Liver (tissue), 9 donors: Measurements from ENCODE around the gene BTLA. TPM values are rescaled to one million over a fixed set of nuclear protein-coding genes. Genes with fewer than 3 reads are reported as not detected.

ENCODE experiments used
- DNase-seq: peaks from one replicate; pipeline ENCODE4 v3.0.0-alpha.2; 2017; ENCODE audit warnings: low spot score
- H3K27ac ChIP-seq, 2 donors: one replicate each; pipeline ENCODE4 v1.7.0; 2013; ENCODE audit warnings: inconsistent platforms in 2 of 2, low read length in 2 of 2, control low read depth in 1 of 2, low read depth in 1 of 2, mild to moderate bottlenecking in 1 of 2
- H3K27me3 ChIP-seq, 4 donors: one replicate each; pipeline versions ENCODE4 v1.6.1 to v1.7.0; 2013; ENCODE audit warnings: low read length in 3 of 4, inconsistent platforms in 1 of 4, mild to moderate bottlenecking in 1 of 4, moderate library complexity in 1 of 4; ENCODE audit not compliant: control insufficient read depth in 4 of 4, insufficient read depth in 4 of 4
- H3K36me3 ChIP-seq, 4 donors: one replicate each; pipeline versions ENCODE4 v1.6.1 to v1.7.0; 2013; ENCODE audit warnings: low read length in 3 of 4, mild to moderate bottlenecking in 3 of 4, low read depth in 1 of 4, moderate library complexity in 1 of 4; ENCODE audit not compliant: control insufficient read depth in 4 of 4, insufficient read depth in 3 of 4
- H3K4me1 ChIP-seq, 4 donors: one replicate each; pipeline versions ENCODE4 v1.6.1 to v1.7.0; 2013; ENCODE audit warnings: low read length in 3 of 4, mild to moderate bottlenecking in 3 of 4, moderate library complexity in 1 of 4; ENCODE audit not compliant: control insufficient read depth in 4 of 4, insufficient read depth in 4 of 4
- H3K4me3 ChIP-seq, 3 donors: one replicate each; pipeline versions ENCODE4 v1.6.1 to v1.7.0; 2013; ENCODE audit warnings: low read length in 3 of 3, control low read depth in 1 of 3, low read depth in 1 of 3, mild to moderate bottlenecking in 1 of 3
- H3K9ac ChIP-seq, 2 donors: one replicate each; pipeline ENCODE4 v1.7.0; 2013; ENCODE audit warnings: low read length in 2 of 2, mild to moderate bottlenecking in 2 of 2, moderate library complexity in 2 of 2, control low read depth in 1 of 2, low read depth in 1 of 2
- H3K9me3 ChIP-seq, 4 donors: one replicate each; pipeline versions ENCODE4 v1.6.1 to v1.7.0; 2013; ENCODE audit warnings: low read length in 3 of 4; ENCODE audit not compliant: control insufficient read depth in 4 of 4
- FOXA1 ChIP-seq: IDR thresholded peaks from 2 replicates; pipeline ENCODE4 v1.6.1; 2016; ENCODE audit warnings: antibody characterized with exemption
- FOXA2 ChIP-seq: IDR thresholded peaks from 2 replicates; pipeline ENCODE4 v1.6.1; 2016; ENCODE audit warnings: antibody characterized with exemption
- GABPA ChIP-seq, 2 donors: IDR thresholded peaks in 1 of 2; conservative IDR thresholded peaks in 1 of 2; 2 replicates each; pipeline ENCODE4 v1.6.1; 2016; ENCODE audit warnings: antibody characterized with exemption in 2 of 2, mild to moderate bottlenecking in 1 of 2, moderate library complexity in 1 of 2
- HNF4A ChIP-seq, 2 donors: conservative IDR thresholded peaks; 2 replicates each; pipeline ENCODE4 v1.6.1; 2016; ENCODE audit warnings: antibody characterized with exemption in 2 of 2, mild to moderate bottlenecking in 2 of 2
- HNF4G ChIP-seq: IDR thresholded peaks from 2 replicates; pipeline ENCODE4 v1.6.1; 2016; ENCODE audit warnings: antibody characterized with exemption
- JUND ChIP-seq, 2 donors: IDR thresholded peaks; 2 replicates each; pipeline ENCODE4 v1.6.1; 2016; ENCODE audit warnings: antibody characterized with exemption in 2 of 2
- NR2F2 ChIP-seq: IDR thresholded peaks from 2 replicates; pipeline ENCODE4 v1.6.1; 2016; ENCODE audit warnings: antibody characterized with exemption
- RAD21 ChIP-seq, 2 donors: IDR thresholded peaks; 2 replicates each; pipeline ENCODE4 v1.6.1; 2016; ENCODE audit warnings: antibody characterized with exemption in 2 of 2, mild to moderate bottlenecking in 2 of 2
- RXRA ChIP-seq, 2 donors: IDR thresholded peaks; 2 replicates each; pipeline ENCODE4 v1.6.1; 2017 to 2018; ENCODE audit warnings: antibody characterized with exemption in 2 of 2, mild to moderate bottlenecking in 1 of 2
- SP1 ChIP-seq: IDR thresholded peaks from 2 replicates; pipeline ENCODE4 v1.6.1; 2018; ENCODE audit warnings: antibody characterized with exemption, mild to moderate bottlenecking
- TAF1 ChIP-seq: conservative IDR thresholded peaks from 2 replicates; pipeline ENCODE4 v1.6.1; 2016; ENCODE audit warnings: antibody characterized with exemption, mild to moderate bottlenecking
- YY1 ChIP-seq: IDR thresholded peaks from 2 replicates; pipeline ENCODE4 v1.6.1; 2016; ENCODE audit warnings: antibody characterized with exemption, mild to moderate bottlenecking
- WGBS: extraction: QIAGEN DNeasy Blood & Tissue Kit; methylation state at CpG from one replicate; pipeline ENCODE4 v1.1.7; 2013; 5-methylcytosine and 5-hydroxymethylcytosine counted together
- polyA plus RNA-seq, 2 donors: library from polyadenylated mRNA; stranded (reverse) in 1 of 2; unstranded in 1 of 2; fragments of 200-250 nt in 1 of 2; fragments of >200 nt in 1 of 2; fragmentation: Nextera tagmentation in 1 of 2; extraction: Ambion mirVana in 1 of 2; gene quantifications; one replicate each; pipeline versions ENCODE4 v1.2.1 to v1.2.3, GENCODE V29; 2013 to 2015
- total RNA-seq, 2 donors: library from RNA; depleted of rRNA; stranded (reverse); fragments of >200 nt; gene quantifications; one replicate each; pipeline ENCODE4 v1.2.3, GENCODE V29; 2014
- TF ChIP-seq, protein P1 (sequence below): IDR thresholded peaks from 2 replicates; pipeline ENCODE4 v1.6.1; 2016; ENCODE audit warnings: antibody characterized with exemption
- TF ChIP-seq, protein P2 (sequence below): IDR thresholded peaks from 2 replicates; pipeline ENCODE4 v1.6.1; 2016; ENCODE audit warnings: antibody characterized with exemption
- TF ChIP-seq, protein P3 (sequence below): IDR thresholded peaks from 2 replicates; pipeline ENCODE4 v1.6.1; 2016; ENCODE audit warnings: antibody characterized with exemption, mild to moderate bottlenecking
- donor health status: healthy.
- donor health status: healthy.
- donor health status: healthy.
- donor health status: healthy.
- donor health status: healthy.

The BTLA gene
- total and polyA plus RNA-seq, 4 donors: 0.08 to 0.43 (median 0.27) TPM

DNA sequence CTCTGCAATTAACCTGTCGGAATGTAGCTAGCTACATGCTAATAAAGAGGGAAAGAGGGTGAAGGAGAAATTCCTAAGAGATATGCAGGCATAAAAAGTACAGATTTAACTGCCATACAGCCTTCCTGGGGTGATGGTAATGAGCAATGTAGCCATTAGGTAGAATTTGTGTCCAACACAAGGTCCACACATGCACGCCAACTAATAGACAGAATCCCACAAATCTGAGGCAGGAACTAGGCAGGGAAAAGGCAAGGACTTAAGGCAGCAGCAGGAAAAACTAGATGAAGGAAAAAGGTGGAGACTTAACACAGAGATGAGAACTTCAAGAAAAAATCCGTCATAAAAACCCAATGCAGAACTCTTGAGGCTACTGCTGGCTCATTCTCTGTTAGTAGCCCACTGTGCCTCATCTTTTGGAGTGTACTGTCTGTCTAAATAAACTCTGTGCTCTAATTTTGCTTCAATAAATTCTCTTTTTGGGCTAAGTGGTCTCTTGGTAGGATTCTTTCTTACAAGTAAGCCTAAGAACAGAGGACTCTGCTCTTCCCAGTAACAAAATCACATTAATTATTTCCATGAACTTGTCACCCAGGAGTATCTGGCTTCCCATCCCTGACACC is 81.5 kb downstream of the BTLA start:
- 84% methylated on average over 3 of the region's 3 CpGs for WGBS
- H3K27me3 ChIP-seq: no peaks in the 10 kb centered on the region
- DNase-seq: no peak

DNA sequence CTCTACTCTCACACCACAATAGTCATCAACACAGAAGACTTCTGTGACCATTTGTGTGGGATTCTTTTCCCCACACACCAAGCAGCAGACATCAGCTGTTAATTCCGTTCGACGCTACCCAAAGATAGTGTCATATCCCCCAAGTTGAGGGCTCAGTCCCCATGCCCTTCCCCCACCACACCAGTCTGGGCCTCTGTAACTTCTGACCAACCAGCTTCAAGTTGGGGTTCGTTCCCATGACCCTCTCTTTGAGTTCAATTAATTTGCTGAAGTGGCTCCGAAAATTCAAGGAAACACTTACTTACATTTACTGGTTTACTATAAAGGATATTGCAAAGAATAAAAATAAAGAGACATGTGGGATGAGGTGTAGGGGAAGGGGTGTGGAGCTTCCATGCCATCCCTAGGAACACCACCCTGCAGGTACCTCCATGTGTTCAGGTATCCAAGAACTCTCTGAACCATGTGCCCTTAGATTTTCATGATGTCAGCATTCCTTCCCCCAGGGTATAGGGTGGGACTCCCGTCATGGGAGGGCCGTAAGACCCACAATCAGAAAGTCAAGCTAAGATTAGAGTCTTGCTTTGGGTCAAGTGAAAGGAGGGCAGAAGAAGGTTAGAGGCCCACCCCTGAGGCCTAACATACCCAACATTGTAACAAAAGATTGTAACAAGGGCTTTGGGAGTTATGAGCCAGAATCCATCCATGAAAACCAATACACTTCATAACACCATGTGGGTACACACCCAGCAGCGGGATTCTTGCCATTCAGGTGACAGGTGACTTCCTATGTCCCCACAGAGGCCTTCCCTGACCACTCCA is 82.7 kb downstream of the BTLA start:
- Histone ChIP-seq H3K9me3 (no peaks in the 10 kb centered on the region), H3K36me3 (no peaks in the 10 kb centered on the region), H3K4me3 (no peak overlapping the region), H3K4me1 (no peaks in the 10 kb centered on the region), H3K27ac (no peak overlapping the region), H3K27me3 (no peaks in the 10 kb centered on the region), H3K9ac (no peak overlapping the region)
- no peak for DNase-seq
- TF ChIP-seq RAD21 (IDR thresholded peaks at IDR 0.05) (no peak), YY1 (no peak), TAF1 (no peak), GABPA (IDR thresholded peaks at IDR 0.05 in 1 of 2, conservative IDR thresholded peaks at IDR 0.05 in 1 of 2) (no peak), FOXA2 (no peak), HNF4A (conservative IDR thresholded peaks at IDR 0.05) (no peak)
- TF ChIP-seq, protein P1, sequence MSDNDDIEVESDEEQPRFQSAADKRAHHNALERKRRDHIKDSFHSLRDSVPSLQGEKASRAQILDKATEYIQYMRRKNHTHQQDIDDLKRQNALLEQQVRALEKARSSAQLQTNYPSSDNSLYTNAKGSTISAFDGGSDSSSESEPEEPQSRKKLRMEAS: no peak
- TF ChIP-seq, protein P2, sequence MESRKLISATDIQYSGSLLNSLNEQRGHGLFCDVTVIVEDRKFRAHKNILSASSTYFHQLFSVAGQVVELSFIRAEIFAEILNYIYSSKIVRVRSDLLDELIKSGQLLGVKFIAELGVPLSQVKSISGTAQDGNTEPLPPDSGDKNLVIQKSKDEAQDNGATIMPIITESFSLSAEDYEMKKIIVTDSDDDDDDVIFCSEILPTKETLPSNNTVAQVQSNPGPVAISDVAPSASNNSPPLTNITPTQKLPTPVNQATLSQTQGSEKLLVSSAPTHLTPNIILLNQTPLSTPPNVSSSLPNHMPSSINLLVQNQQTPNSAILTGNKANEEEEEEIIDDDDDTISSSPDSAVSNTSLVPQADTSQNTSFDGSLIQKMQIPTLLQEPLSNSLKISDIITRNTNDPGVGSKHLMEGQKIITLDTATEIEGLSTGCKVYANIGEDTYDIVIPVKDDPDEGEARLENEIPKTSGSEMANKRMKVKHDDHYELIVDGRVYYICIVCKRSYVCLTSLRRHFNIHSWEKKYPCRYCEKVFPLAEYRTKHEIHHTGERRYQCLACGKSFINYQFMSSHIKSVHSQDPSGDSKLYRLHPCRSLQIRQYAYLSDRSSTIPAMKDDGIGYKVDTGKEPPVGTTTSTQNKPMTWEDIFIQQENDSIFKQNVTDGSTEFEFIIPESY: no peak
- 87% methylated on average over 8 of the region's 8 CpGs for WGBS

More for the DNA sequence above, 81.5 kb downstream of the BTLA start:
- Histone ChIP-seq H3K36me3 (no peaks in the 10 kb centered on the region), H3K9ac (no peak overlapping the region), H3K27ac (no peak overlapping the region), H3K9me3 (no peaks in the 10 kb centered on the region), H3K4me1 (no peaks in the 10 kb centered on the region), H3K4me3 (no peak overlapping the region)
- no peak for TF ChIP-seq RAD21 (IDR thresholded peaks at IDR 0.05)
- TF ChIP-seq, protein P3, sequence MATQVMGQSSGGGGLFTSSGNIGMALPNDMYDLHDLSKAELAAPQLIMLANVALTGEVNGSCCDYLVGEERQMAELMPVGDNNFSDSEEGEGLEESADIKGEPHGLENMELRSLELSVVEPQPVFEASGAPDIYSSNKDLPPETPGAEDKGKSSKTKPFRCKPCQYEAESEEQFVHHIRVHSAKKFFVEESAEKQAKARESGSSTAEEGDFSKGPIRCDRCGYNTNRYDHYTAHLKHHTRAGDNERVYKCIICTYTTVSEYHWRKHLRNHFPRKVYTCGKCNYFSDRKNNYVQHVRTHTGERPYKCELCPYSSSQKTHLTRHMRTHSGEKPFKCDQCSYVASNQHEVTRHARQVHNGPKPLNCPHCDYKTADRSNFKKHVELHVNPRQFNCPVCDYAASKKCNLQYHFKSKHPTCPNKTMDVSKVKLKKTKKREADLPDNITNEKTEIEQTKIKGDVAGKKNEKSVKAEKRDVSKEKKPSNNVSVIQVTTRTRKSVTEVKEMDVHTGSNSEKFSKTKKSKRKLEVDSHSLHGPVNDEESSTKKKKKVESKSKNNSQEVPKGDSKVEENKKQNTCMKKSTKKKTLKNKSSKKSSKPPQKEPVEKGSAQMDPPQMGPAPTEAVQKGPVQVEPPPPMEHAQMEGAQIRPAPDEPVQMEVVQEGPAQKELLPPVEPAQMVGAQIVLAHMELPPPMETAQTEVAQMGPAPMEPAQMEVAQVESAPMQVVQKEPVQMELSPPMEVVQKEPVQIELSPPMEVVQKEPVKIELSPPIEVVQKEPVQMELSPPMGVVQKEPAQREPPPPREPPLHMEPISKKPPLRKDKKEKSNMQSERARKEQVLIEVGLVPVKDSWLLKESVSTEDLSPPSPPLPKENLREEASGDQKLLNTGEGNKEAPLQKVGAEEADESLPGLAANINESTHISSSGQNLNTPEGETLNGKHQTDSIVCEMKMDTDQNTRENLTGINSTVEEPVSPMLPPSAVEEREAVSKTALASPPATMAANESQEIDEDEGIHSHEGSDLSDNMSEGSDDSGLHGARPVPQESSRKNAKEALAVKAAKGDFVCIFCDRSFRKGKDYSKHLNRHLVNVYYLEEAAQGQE: no peak
- no peak for TF ChIP-seq FOXA2
- no peak for TF ChIP-seq FOXA1
- no peak for TF ChIP-seq RXRA (IDR thresholded peaks at IDR 0.05)
- no peak for TF ChIP-seq SP1
- no peak for TF ChIP-seq YY1
- no peak for TF ChIP-seq JUND (IDR thresholded peaks at IDR 0.05)
- TF ChIP-seq HNF4G: no peak
- no peak for TF ChIP-seq GABPA (IDR thresholded peaks at IDR 0.05 in 1 of 2, conservative IDR thresholded peaks at IDR 0.05 in 1 of 2)
- no peak for TF ChIP-seq NR2F2
